ENCODE data around the gene FAM237A. TPM values are rescaled to one million over a fixed set of nuclear protein-coding genes. Genes with fewer than 3 reads are reported as not detected.

The FAM237A gene
- not detected in 2 replicates for total RNA-seq

DNA sequence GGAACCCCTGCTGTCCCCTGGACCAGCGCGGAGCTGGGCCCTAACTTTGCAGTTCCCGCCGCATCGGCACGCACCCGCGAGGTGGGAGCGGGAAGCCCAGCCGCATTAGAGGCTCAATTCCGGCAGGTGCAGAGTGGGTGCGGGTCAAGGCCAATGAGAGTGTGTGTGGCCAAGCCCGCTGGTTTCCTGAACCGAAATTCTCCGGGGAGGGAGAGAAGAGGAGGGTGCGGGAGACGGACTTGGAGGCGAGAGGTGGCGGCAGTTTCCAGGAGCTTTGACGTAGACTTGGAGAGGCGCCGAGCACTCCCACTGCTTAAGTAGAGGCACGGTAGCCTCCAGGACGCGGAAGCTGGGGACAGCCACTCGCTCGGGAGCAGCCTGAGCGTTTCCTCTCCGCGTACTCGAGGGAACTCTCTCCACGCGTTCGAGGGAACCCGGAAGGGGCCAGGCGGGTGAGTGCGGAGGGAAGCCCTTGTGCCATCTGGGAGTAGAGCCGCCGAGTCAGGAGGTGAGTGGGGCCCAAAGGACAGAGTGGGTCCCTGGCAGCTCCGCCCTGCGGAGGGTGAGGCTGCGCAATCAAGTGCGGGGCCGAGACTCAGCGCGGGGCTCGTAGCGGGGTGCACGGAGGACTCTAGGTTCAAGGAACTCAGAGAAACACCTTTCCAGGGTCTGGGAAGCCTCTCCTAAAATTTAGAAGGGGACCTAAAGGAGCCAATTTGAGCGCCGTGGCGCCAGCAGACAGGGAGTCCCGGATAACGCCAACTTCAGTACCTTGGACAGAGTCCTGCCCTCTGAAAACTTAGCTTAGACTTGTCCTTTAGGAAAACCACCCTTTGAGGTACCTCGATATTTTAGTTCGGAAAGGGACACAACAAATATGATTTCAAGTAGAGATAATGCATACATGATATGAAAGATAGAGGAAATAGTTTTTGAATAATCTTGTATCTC is at the start of gene FAM237A:
FAM237A (plus strand) TSS at position 413 of the 951 bp plus-strand sequence. CDS start 1,750 bp downstream, outside the sequence.
- H3K4me3 ChIP-seq (ENCODE audit: low read depth, low read length) = no peak within 1 kb of the TSS
- TF ChIP-seq, protein P1, sequence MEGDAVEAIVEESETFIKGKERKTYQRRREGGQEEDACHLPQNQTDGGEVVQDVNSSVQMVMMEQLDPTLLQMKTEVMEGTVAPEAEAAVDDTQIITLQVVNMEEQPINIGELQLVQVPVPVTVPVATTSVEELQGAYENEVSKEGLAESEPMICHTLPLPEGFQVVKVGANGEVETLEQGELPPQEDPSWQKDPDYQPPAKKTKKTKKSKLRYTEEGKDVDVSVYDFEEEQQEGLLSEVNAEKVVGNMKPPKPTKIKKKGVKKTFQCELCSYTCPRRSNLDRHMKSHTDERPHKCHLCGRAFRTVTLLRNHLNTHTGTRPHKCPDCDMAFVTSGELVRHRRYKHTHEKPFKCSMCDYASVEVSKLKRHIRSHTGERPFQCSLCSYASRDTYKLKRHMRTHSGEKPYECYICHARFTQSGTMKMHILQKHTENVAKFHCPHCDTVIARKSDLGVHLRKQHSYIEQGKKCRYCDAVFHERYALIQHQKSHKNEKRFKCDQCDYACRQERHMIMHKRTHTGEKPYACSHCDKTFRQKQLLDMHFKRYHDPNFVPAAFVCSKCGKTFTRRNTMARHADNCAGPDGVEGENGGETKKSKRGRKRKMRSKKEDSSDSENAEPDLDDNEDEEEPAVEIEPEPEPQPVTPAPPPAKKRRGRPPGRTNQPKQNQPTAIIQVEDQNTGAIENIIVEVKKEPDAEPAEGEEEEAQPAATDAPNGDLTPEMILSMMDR (IDR thresholded peaks at IDR 0.05; ENCODE audit: insufficient read depth, low read length, poor library complexity, severe bottlenecking) = no peak

DNA sequence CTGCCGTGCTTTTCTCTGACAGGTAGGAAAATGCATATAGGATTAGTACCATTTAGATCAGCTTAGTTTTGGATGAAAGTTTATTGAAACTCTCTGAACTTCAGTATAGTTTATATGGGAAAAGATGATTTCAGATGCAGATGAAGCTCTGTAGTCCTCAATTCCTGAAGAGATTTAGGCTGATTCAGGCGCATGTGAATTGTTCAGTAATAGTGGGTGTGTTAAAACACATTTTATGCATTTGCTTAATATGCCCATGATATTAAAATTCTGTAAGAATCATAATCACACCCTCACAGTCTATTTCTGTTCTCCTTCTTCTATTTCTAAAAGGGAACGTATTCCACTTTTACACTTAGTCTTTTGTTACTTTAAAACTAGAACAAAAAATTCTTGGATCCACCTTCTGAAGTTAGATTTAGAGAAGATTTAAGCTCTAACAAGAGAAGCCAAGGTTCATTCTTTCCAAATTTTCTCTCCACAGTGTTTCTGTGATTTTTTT is 44.5 kb upstream of the FAM237A start:
- TF ChIP-seq, protein P1 (IDR thresholded peaks at IDR 0.05; ENCODE audit: insufficient read depth, low read length, poor library complexity, severe bottlenecking) = no peak
- Histone ChIP-seq H3K36me3 (ENCODE audit: control insufficient read depth, insufficient read depth, low read length) (no peaks in the 10 kb centered on the region), H3K27me3 (ENCODE audit: control insufficient read depth, insufficient read depth, low read length) (no peaks in the 10 kb centered on the region), H3K4me3 (ENCODE audit: low read depth, low read length) (no peak overlapping the region)
- DNase-seq (ENCODE audit: low read depth) = no peak

More for the DNA sequence above, at the start of gene FAM237A:
- Histone ChIP-seq H3K27me3 (ENCODE audit: control insufficient read depth, insufficient read depth, low read length) (peaks cover 18% of the 10 kb centered on the region), H3K36me3 (ENCODE audit: control insufficient read depth, insufficient read depth, low read length) (no peaks in the 10 kb centered on the region)
- peak; percentile 25 for DNase-seq (ENCODE audit: low read depth)

DNA sequence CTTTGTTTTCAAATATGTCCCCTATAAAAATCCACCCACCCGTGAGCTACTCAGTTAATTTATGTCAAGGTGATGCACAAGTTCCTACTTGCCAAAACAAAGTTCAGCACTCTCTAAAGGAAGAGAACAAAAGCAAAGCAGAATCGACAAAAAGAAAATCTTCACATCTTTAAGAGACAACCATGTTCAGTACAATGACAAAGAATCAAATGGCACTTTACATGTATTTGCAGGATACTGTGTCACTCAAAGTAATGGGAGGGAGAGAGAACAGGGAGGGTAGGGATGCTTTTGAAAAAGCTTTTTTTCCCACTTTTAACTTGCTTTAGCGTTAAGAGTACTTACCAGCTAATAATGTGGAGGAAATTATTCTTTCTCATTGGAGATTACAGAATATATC is 39.0 kb upstream of the FAM237A start:
- Histone ChIP-seq H3K4me3 (ENCODE audit: low read depth, low read length) (no peak overlapping the region), H3K27me3 (ENCODE audit: control insufficient read depth, insufficient read depth, low read length) (no peaks in the 10 kb centered on the region), H3K36me3 (ENCODE audit: control insufficient read depth, insufficient read depth, low read length) (no peaks in the 10 kb centered on the region)
- DNase-seq (ENCODE audit: low read depth) = no peak
- TF ChIP-seq, protein P1 (IDR thresholded peaks at IDR 0.05; ENCODE audit: insufficient read depth, low read length, poor library complexity, severe bottlenecking) = no peak

DNA sequence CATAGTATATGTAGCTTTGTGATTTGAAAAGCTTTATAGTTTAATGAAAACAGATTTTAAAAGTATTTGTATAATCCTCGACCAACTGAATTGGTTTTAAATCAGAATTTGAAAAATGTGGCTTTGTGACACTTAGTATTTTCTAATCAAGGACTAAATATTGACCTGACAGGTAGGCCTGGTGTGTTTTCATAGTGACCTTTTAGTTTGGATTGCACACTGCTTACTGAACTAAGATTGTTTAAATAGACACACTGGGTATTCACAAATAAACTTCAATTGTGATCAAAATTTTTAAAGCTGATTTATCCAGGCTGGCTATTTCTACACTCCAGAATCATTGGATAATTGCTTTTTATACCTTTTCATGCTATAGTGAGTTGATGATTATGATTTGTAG is 31.8 kb upstream of the FAM237A start:
- DNase-seq (ENCODE audit: low read depth) = no peak
- TF ChIP-seq, protein P1 (IDR thresholded peaks at IDR 0.05; ENCODE audit: insufficient read depth, low read length, poor library complexity, severe bottlenecking) = no peak
- H3K36me3 ChIP-seq (ENCODE audit: control insufficient read depth, insufficient read depth, low read length) = no peaks in the 10 kb centered on the region
- H3K27me3 ChIP-seq (ENCODE audit: control insufficient read depth, insufficient read depth, low read length) = no peaks in the 10 kb centered on the region
- no peak overlapping the region for H3K4me3 ChIP-seq (ENCODE audit: low read depth, low read length)

DNA sequence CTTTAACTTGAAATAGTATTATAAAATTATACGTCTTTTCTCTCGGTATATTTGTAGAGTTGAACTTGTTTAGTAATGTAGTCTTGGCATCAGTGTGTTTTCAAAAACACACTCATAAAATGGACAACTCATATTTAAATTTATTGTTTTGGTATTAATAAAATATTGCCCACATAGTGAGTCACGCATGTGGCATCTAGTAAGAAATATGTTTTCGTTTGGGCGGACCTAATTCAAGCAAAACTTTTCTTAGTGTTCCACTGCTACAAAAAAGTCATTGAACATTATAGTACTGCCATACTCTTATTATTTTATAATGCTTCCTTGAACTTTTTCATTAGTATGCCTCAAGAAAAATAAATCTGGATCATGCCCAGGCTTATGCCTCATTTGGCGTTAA is 31.1 kb upstream of the FAM237A start:
- TF ChIP-seq, protein P1 (IDR thresholded peaks at IDR 0.05; ENCODE audit: insufficient read depth, low read length, poor library complexity, severe bottlenecking) = no peak
- Histone ChIP-seq H3K27me3 (ENCODE audit: control insufficient read depth, insufficient read depth, low read length) (no peaks in the 10 kb centered on the region), H3K36me3 (ENCODE audit: control insufficient read depth, insufficient read depth, low read length) (no peaks in the 10 kb centered on the region), H3K4me3 (ENCODE audit: low read depth, low read length) (no peak overlapping the region)
- DNase-seq (ENCODE audit: low read depth) = no peak

All from kidney epithelial cell (primary cell).